SK-N-SH (cell line): Measurements from ENCODE around the gene BBOF1. TPM values are rescaled to one million over a fixed set of nuclear protein-coding genes. Genes with fewer than 3 reads are reported as not detected.

Experiments used
- CTCF ChIA-PET: fragments of 300-600, 350-600 bp; formaldehyde crosslinking; extraction: SDS; loops from one replicate; lab custom pipeline; 2021; lab: Yijun Ruan, JAX
- POLR2A ChIA-PET: fragments of 350-600 bp; sonication (Branson Sonifier 250); formaldehyde crosslinking; extraction: SDS; loops from one replicate; lab custom pipeline; 2020; ENCODE audit warnings: antibody characterized with exemption, inconsistent platforms; lab: Yijun Ruan, JAX
- DNase-seq: peaks from one replicate; pipeline ENCODE4 v3.0.0; 2012
- H2AFZ ChIP-seq: fragments of 200-600 bp; sonication (generic); 2 replicates; pipeline ENCODE4 v1.8.1; 2016; ENCODE audit warnings: antibody characterized with exemption, mild to moderate bottlenecking, low read depth
- H3F3A ChIP-seq: fragments of 200-600 bp; sonication (generic); replicated peaks from 2 replicates; pipeline ENCODE3; 2016; ENCODE audit warnings: antibody characterized with exemption, mild to moderate bottlenecking; ENCODE audit not compliant: insufficient read depth
- H3K27ac ChIP-seq, 2 experiments: fragments of 200-500 bp in 1 of 2; fragments of 200-600 bp in 1 of 2; sonication (Bioruptor generic) in 1 of 2; sonication (generic), shearing (Covaris generic) in 1 of 2; 2 replicates each; pipeline versions ENCODE4 v1.5.1 to v1.6.1; 2014 to 2016; ENCODE audit warnings: low read depth in 2 of 2, inconsistent platforms in 1 of 2, low read length in 1 of 2, mild to moderate bottlenecking in 1 of 2, mixed read lengths in 1 of 2
- H3K27me3 ChIP-seq: fragments of 200-600 bp; sonication (generic), shearing (Covaris generic); 2 replicates; pipeline ENCODE4 v1.6.1; 2016; ENCODE audit warnings: mixed run types; ENCODE audit not compliant: insufficient read depth
- H3K36me3 ChIP-seq, 2 experiments: fragments of 200-500 bp in 1 of 2; fragments of 200-600 bp in 1 of 2; sonication (Bioruptor generic) in 1 of 2; sonication (generic) in 1 of 2; replicated peaks in 1 of 2; 2 replicates each; pipeline versions ENCODE3 to v1.5.1; 2014 to 2016; ENCODE audit warnings: low read length in 1 of 2, mild to moderate bottlenecking in 1 of 2; ENCODE audit not compliant: insufficient read depth in 2 of 2, control insufficient read depth in 1 of 2
- H3K4me1 ChIP-seq, 2 experiments: fragments of 200-500 bp in 1 of 2; fragments of 200-600 bp in 1 of 2; sonication (Bioruptor generic) in 1 of 2; sonication (generic), shearing (Covaris generic) in 1 of 2; 2 replicates each; pipeline versions ENCODE4 v1.5.1 to v1.6.1; 2014 to 2016; ENCODE audit warnings: low read depth in 1 of 2, low read length in 1 of 2, mixed run types in 1 of 2; ENCODE audit not compliant: insufficient read depth in 2 of 2, control insufficient read depth in 1 of 2
- H3K4me2 ChIP-seq: fragments of 200-600 bp; sonication (generic), shearing (Covaris generic); 2 replicates; pipeline ENCODE4 v1.6.1; 2017; ENCODE audit warnings: mixed run types
- H3K4me3 ChIP-seq, 2 experiments: fragments of 200-500 bp in 1 of 2; fragments of 200-600 bp in 1 of 2; sonication (Bioruptor generic) in 1 of 2; sonication (generic), shearing (Covaris generic) in 1 of 2; 2 replicates each; pipeline versions ENCODE4 v1.5.1 to v1.8.1; 2014 to 2016; ENCODE audit warnings: low read depth in 2 of 2, inconsistent platforms in 1 of 2, low read length in 1 of 2, mild to moderate bottlenecking in 1 of 2, mixed read lengths in 1 of 2, moderate library complexity in 1 of 2
- H3K79me2 ChIP-seq: fragments of 200-600 bp; sonication (generic); 2 replicates; pipeline ENCODE4 v1.8.1; 2017; ENCODE audit warnings: mild to moderate bottlenecking; ENCODE audit not compliant: insufficient read depth
- H3K9ac ChIP-seq: fragments of 200-600 bp; sonication (generic); 2 replicates; pipeline ENCODE4 v1.6.1; 2017; ENCODE audit warnings: mixed run types
- H3K9me2 ChIP-seq: fragments of 200-600 bp; sonication (generic); 2 replicates; pipeline ENCODE4 v1.6.1; 2017; ENCODE audit warnings: mixed run types
- H3K9me3 ChIP-seq: fragments of 200-600 bp; sonication (generic); 2 replicates; pipeline ENCODE4 v1.6.1; 2017; ENCODE audit warnings: mixed run types, mild to moderate bottlenecking, moderate library complexity
- H4K20me1 ChIP-seq: fragments of 200-600 bp; sonication (generic); 2 replicates; pipeline ENCODE4 v1.6.1; 2017; ENCODE audit warnings: mild to moderate bottlenecking, mixed run types; ENCODE audit not compliant: insufficient read depth
- CHD2 ChIP-seq: fragments of 150-350 bp; IDR thresholded peaks from 2 replicates; pipeline ENCODE4 v1.6.1; 2018; ENCODE audit warnings: low read length; ENCODE audit not compliant: partially characterized antibody
- ELF1 ChIP-seq: IDR thresholded peaks from 2 replicates; pipeline ENCODE4 v1.4.0; 2012
- EZH2phosphoT487 ChIP-seq: fragments of 200-600 bp; sonication (generic); IDR thresholded peaks from 2 replicates; pipeline ENCODE4 v1.6.1; 2017; ENCODE audit warnings: low read depth, mixed run types, mild to moderate bottlenecking, antibody characterized with exemption, moderate library complexity, borderline replicate concordance
- FOSL2 ChIP-seq: IDR thresholded peaks from 2 replicates; pipeline ENCODE4 v1.4.0; 2012; ENCODE audit warnings: low read depth, mild to moderate bottlenecking, moderate library complexity, borderline replicate concordance
- GATA2 ChIP-seq: sonication (generic); formaldehyde crosslinking; IDR thresholded peaks from 2 replicates; pipeline ENCODE4 v1.5.0; 2020; ENCODE audit warnings: mild to moderate bottlenecking, missing genetic modification reagents
- MEF2A ChIP-seq: IDR thresholded peaks from 2 replicates; pipeline ENCODE4 v1.4.0; 2012; ENCODE audit warnings: low read depth, borderline replicate concordance
- MXI1 ChIP-seq: IDR thresholded peaks from 2 replicates; pipeline ENCODE4 v1.6.1; 2012; ENCODE audit warnings: mild to moderate bottlenecking, low read depth, low read length, improper control_type of control experiment
- NFIC ChIP-seq: IDR thresholded peaks from 2 replicates; pipeline ENCODE4 v1.4.0; 2012; ENCODE audit warnings: borderline replicate concordance
- NRF1 ChIP-seq: IDR thresholded peaks from 2 replicates; pipeline ENCODE4 v1.6.1; 2012; ENCODE audit warnings: low read depth, mild to moderate bottlenecking, low read length
- RFX5 ChIP-seq: IDR thresholded peaks from 2 replicates; pipeline ENCODE4 v1.6.1; 2012; ENCODE audit warnings: mild to moderate bottlenecking, improper control_type of control experiment, low read length
- RXRA ChIP-seq: IDR thresholded peaks from 2 replicates; pipeline ENCODE4 v1.4.0; 2012; ENCODE audit warnings: low read depth, mild to moderate bottlenecking, borderline replicate concordance
- SIN3A ChIP-seq: IDR thresholded peaks from 2 replicates; pipeline ENCODE4 v1.6.1; 2012; ENCODE audit warnings: low read depth, mild to moderate bottlenecking, low read length, moderate library complexity, borderline replicate concordance
- TAF1 ChIP-seq: IDR thresholded peaks from 2 replicates; pipeline ENCODE4 v1.6.1; 2012; ENCODE audit warnings: low read depth, mild to moderate bottlenecking, low read length, moderate library complexity, borderline replicate concordance
- TCF12 ChIP-seq: IDR thresholded peaks from 2 replicates; pipeline ENCODE4 v1.4.0; 2012
- TEAD4 ChIP-seq: IDR thresholded peaks from 2 replicates; pipeline ENCODE4 v1.4.0; 2012; ENCODE audit warnings: mild to moderate bottlenecking, borderline replicate concordance; ENCODE audit not compliant: insufficient read depth
- USF2 ChIP-seq: fragments of 150-350 bp; IDR thresholded peaks from 2 replicates; pipeline ENCODE4 v1.6.1; 2017; ENCODE audit warnings: antibody characterized with exemption, low read length, low read depth, borderline replicate concordance
- WGBS: methylation state at CpG from one replicate; pipeline ENCODE4 v1.1.6; 2017; ENCODE audit warnings: low lambda C conversion rate; 5-methylcytosine and 5-hydroxymethylcytosine counted together
- polyA plus RNA-seq, 3 experiments: library from polyadenylated mRNA; depleted of rRNA; stranded (reverse); fragments of >200 nt; gene quantifications; 2 replicates each; pipeline ENCODE4 v1.2.3, GENCODE V29; 2012
- TF ChIP-seq, protein P1 (sequence below): IDR thresholded peaks from 2 replicates; pipeline ENCODE4; 2012
- TF ChIP-seq, protein P2 (sequence below): IDR thresholded peaks from 2 replicates; pipeline ENCODE4 v1.4.0; 2012; ENCODE audit warnings: low read depth, borderline replicate concordance
- TF ChIP-seq, protein P3 (sequence below): fragments of 150-350 bp; IDR thresholded peaks from 2 replicates; pipeline ENCODE4 v1.6.1; 2016; ENCODE audit warnings: mild to moderate bottlenecking, low read depth, low read length

BBOF1 gene
- polyA plus RNA-seq, 1 of the 3 experiments (the other 2 are of a cell fraction), result 1.9 TPM

DNA sequence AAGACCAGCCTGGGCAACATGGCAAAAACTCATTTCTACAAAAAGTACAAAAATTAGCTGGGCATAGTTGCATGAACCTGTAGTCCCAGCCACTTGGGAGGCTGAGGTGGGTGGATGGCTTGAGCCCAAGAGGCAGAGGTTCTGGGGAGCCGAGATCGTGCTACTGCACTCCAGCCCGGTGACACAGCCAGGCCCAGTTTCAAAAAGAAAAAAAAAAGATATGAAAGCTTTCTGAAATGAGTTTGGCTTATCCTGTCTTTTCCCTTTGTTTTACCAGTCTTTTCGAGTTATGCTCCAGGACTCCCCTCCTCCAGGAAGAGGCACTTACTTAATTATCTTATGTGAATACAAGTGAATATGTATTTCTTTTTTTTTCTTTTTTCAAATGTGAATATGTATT is 3.2 kb downstream of the BBOF1 start:
- TF ChIP-seq TCF12 (no peak), CHD2 (no peak), RXRA (no peak), TEAD4 (no peak), SIN3A (no peak), MEF2A (no peak), NRF1 (no peak), FOSL2 (no peak), NFIC (no peak), USF2 (no peak), ELF1 (no peak), TAF1 (no peak), GATA2 (CRISPR knock-in tag) (no peak), MXI1 (no peak), RFX5 (no peak), EZH2phosphoT487 (no peak)
- TF ChIP-seq, protein P1, sequence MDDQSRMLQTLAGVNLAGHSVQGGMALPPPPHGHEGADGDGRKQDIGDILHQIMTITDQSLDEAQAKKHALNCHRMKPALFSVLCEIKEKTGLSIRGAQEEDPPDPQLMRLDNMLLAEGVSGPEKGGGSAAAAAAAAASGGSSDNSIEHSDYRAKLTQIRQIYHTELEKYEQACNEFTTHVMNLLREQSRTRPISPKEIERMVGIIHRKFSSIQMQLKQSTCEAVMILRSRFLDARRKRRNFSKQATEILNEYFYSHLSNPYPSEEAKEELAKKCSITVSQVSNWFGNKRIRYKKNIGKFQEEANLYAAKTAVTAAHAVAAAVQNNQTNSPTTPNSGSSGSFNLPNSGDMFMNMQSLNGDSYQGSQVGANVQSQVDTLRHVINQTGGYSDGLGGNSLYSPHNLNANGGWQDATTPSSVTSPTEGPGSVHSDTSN, result no peak
- TF ChIP-seq, protein P2, sequence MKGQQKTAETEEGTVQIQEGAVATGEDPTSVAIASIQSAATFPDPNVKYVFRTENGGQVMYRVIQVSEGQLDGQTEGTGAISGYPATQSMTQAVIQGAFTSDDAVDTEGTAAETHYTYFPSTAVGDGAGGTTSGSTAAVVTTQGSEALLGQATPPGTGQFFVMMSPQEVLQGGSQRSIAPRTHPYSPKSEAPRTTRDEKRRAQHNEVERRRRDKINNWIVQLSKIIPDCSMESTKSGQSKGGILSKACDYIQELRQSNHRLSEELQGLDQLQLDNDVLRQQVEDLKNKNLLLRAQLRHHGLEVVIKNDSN, result no peak
- TF ChIP-seq, protein P3, sequence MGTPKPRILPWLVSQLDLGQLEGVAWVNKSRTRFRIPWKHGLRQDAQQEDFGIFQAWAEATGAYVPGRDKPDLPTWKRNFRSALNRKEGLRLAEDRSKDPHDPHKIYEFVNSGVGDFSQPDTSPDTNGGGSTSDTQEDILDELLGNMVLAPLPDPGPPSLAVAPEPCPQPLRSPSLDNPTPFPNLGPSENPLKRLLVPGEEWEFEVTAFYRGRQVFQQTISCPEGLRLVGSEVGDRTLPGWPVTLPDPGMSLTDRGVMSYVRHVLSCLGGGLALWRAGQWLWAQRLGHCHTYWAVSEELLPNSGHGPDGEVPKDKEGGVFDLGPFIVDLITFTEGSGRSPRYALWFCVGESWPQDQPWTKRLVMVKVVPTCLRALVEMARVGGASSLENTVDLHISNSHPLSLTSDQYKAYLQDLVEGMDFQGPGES, result no peak
- H3K4me2 ChIP-seq, result no peak overlapping the region
- no peaks in the 10 kb centered on the region for H3K36me3 ChIP-seq
- peaks cover 0 to 2% of the 10 kb centered on the region in 2 experiments; a peak in 1 of 4 replicates for H3K4me1 ChIP-seq
- no peak overlapping the region for H3K9ac ChIP-seq
- no peak overlapping the region for H2AFZ ChIP-seq
- H3F3A ChIP-seq, result peaks cover 16% of the 10 kb centered on the region
- peaks cover 4% of the 10 kb centered on the region; the same call in 1 of the 2 replicates for H3K79me2 ChIP-seq
- no peak for DNase-seq
- H4K20me1 ChIP-seq, result no peaks in the 10 kb centered on the region
- no peak overlapping the region for H3K4me3 ChIP-seq
- no peak overlapping the region for H3K27ac ChIP-seq
- no peaks in the 10 kb centered on the region for H3K27me3 ChIP-seq
- 93% methylated on average over 4 of the region's 4 CpGs for WGBS
- no peaks in the 10 kb centered on the region for H3K9me3 ChIP-seq
- POLR2A ChIA-PET, result no interaction called here
- CTCF ChIA-PET, result no interaction called here
- H3K9me2 ChIP-seq, result no peaks in the 10 kb centered on the region
